ENCODE results near the gene LRRC10B.
A peak's percentile ranks its signal among the peaks of the same experiment; 100 is the strongest.
"Not testable (repeated sequence)": the region's sequence is repeated elsewhere in the genome, so short reads cannot be mapped to it uniquely, and the experiment has no call there.

Gene LRRC10B

DNA sequence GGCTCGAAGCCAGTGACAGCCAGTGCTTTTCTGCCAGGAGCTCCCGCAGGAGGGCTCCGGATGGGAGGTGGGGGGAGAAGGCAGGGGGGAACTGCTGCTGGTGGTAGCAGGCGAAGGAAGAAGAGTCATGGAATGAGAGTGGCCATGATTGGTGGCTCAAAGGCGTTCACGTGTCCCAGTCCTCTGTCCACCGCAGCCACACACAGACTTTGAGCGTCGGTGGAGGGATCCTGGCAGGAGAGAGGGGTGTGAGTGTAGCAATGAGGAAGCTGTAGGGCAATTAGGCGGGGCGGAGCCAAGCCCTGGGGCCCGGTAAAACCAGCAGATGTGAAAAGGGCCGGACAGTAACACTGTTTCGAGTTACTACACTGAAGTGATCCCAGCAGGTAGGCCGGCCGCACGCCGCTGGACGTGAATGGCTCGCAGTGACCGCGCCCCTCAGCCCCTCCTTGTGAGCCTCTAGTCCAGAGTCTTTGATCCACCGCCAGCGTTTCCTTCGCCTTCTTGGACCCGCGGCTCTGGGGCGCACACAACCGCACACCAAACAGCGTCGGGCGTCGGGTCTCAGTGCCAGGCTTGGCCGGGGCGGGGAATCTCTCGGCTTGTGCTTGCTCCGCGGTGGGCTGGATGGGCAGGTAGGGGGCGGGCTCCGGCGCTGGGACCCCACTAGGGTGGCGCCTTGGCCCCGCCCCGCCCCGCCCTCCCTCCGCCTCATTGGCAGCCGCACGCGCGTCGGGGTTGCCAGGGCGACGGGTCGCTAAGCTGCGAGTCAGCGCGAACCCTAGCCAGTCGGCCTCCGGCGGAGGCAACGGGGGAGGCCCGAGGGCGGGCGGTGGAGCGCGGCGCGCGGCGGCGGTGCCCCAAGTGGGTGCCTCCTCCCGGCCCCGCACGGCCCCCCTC, at the start of gene LRRC10B:
LRRC10B (plus strand) TSS at position 788 of the 900 bp plus-strand sequence. CDS start 250 bp downstream, outside the sequence.
- no peak for DNase-seq (ENCODE audit: low spot score)

DNA sequence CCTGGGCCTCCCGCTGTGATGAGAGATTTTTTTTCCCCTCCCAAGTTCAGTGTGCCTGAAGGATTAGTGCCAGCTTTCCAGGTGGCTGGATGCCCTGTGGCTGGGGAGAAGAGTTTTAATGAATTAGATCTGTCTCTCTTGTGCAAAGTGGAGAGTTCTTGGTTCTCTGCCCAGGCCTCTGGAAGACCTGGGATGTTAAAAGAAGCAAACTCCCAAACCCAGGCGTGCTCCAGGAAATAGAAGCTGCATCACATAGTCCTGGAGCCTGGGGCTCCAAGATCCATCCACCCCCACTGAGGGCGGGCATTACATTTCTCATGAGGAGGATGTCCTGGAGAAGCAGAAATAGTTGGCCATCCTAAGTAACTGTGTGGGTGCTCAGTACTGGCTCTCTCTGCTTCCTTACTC, 48.1 kb upstream of the LRRC10B start:
- no peak for DNase-seq (ENCODE audit: low spot score)

DNA sequence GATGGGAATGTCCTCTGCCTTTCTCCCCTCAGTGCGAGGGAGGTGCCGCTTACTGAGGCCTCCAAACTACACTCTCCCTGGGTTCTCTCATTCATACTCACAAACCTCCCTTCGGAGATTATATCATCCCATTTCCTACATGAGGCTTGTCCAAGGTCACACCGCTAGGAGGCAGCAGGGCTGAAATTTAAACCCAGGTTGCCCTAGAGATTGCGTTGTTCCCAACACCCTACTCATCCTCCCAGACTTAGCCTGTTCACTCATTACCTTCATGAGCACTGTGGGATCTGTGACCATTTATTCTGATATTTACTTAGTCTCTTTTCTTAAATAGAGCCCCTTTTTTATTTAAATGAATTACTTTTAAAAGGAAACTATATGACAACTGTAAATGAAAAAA, 47.6 kb upstream of the LRRC10B start:
- DNase-seq (ENCODE audit: low spot score) = no peak

DNA sequence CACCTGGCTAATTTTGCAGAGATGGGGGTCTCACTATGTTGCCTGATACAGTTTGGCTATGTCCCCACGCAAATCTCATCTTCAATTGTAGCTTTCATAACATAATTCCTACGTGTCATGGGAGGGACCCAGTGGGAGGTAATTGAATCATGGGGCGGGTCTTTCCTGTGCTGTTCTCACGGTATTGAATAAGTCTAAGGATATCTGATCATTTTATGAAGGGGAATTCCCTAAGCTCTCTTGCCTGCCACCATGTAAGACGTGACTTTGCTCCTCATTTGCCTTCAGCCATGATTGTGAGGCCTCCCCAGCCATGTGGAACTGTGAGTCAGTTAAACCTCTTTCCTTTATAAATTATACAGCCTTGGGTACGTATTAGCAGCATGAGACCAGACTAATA, 40.9 kb upstream of the LRRC10B start:
- not testable (repeated sequence) for DNase-seq (ENCODE audit: low spot score)

DNA sequence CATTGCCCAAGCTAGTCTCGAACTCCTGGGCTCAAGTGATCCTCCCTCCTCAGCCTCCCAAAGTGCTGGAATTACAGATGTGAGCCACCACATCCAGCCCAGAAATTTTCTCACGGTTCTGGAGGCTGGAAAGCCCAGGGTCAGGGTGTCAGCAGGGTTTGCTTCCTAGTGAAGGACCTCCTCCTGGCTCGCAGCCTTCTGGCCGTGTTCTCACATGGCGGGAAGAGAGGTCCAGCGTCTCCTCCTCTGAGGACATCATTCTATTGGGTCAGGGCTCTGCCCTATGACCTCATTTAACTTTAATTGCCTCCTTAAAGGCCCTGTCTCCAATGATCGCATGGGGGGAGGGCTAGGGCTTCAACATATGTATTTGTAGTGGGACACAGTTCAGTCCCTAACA, 40.5 kb upstream of the LRRC10B start:
- DNase-seq (ENCODE audit: low spot score) = no peak

DNA sequence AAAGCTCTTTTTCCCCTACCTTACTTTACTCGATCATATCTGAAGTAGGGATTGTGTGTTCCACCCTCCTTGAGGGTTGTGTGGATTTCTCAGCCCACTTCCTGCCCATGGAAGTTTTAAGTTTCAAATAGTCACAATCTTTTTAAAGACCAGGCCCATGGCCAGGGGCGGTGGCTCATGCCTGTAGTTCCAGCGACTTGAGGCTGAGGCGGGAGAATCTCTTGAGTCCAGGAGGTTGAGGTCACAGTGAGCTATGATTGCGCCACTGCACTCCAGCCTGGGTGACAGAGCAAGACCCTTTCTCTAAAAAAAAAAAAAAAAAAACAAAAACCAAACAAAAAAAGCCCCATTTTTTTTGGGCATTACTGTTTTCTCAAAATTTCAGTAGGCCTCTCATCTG, 36.3 kb upstream of the LRRC10B start:
- DNase-seq (ENCODE audit: low spot score) = no peak

DNA sequence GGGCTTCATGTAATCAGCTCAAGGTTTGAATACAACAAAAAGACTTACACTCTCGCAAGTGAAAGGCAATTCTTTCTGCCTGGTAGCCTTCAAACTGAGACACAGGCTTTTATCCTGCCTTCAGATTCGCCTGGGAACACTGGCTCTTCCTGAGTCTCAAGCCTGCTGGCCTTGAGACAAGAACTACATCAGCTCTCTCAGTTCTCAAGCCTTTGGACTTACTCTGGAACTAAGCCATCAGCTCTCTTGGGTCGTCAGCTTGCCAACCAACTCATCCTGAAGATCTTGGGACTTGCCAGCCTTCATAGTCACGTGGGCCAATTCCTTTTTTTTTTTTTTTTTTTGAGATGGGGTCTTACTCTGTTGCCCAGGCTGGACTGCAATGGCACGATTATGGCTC, 35.7 kb upstream of the LRRC10B start:
- DNase-seq (ENCODE audit: low spot score) = no peak

DNA sequence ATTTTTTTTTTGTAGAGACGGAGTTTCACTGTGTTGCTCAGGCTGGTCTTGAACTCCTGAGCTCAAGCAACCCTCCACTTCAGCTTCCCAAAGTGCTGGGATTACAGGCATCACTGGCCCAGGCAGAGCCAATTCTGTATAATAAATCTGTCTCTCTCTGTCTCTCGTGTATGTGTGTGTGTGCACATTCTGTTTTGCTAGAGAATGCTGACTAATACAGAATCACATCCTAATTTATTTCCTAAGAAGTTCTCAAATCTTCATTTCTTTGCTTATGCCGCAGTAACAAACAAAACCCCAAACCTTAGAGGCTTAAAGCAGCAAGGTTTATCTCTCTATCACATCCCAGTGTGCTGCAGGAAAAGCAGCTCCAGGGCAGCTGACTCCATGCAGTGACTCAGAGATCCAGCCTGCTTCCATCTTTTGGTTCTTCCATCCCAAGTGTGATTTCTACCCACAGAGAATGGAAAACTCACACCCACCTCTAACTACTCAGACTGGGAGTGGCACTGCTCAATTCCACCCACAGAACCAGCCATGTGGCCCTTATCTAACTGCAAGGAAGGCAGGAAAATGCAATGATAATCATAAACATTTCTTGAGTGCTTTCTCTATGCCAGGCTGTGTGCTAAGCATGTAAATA, 35.1 kb upstream of the LRRC10B start:
- no peak for DNase-seq (ENCODE audit: low spot score)

DNA sequence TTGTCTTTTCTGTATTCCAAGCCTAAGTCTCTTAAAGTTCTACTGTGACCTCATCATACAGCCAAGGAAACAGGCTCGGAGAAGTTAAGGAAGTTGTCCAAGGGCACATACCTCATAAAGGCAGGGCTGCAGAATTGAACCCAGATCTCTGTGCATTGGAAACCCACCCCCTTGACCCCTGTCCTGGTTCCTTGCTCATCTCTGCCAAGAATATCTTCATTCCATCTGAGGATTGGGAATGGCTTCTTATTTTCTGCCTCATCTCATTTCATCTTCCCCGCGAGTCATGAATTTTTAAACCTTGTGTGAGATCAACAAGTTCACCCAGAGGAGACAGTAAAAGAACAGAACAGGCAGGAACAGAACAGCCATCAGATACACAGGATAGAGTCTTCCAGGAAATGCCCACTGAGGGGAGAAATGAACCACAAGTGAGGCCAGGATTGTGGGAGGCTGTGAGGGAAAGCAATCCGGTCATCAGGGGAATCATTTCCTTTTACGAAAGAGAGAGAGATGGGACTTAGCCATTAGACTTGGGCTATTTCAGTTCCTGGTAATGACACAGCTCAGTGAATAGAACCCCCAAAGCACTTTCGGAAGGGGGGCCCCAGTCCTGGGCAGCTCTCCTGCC, 34.4 kb upstream of the LRRC10B start:
- no peak for DNase-seq (ENCODE audit: low spot score)

DNA sequence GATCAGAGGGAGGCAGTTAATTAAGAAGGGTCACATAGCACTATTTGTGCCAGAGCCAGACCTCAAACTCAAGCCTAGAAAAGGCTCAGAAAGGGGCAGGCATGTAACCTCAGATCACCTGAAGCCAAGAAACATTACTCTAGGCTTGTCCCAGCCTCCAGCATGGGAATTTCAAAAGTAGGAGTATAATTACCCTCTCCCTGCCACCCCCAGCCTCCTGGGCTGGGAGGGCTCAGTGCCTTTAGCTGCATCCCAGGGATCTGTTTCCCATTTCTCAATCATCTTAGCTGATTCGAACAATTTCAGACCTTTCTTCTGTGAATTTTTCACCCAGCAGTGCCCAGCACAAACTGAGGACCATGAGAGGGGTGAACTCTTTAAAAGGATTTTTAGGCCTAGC, 33.1 kb upstream of the LRRC10B start:
- DNase-seq (ENCODE audit: low spot score) = no peak

DNA sequence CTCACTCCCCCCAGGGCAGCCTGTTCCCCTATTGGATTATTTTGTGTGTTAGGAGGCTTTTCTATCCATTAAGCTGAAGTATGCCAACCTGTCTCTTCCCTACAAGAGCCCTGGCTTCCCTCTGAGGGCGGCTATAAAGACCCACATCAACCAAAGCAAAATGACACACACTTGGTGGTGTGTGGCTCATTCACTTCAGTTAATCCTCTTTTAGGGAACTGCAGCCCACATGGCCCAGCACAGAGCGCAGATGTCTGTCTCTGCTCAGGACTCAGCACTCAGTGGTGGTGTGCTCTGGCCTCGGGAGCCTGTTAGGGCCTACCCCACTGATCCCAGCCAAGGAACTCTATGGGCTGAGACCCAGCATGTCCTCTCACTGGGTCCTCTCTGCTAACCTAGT, 32.2 kb upstream of the LRRC10B start:
- DNase-seq (ENCODE audit: low spot score) = no peak

DNA sequence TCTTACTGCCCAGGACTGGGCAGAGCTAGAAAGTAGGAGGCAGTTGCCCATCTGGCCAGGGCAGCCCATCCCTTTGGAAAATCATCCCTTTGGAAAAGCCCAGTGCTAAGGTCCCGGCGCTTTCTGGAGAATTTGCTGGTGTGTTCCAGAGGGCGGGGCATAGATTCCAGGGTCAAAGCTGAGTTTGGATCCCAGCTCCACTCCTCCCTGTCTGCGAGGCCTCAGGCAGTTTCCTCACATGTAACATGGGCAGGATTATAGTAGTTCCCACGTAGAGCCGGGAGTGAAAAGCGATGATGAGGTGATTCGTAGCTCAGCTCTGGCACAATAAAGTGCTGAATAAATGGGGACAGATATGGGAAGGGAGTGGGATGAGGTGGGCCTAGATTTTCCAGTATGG, 31.4 kb upstream of the LRRC10B start:
- DNase-seq (ENCODE audit: low spot score) = no peak

DNA sequence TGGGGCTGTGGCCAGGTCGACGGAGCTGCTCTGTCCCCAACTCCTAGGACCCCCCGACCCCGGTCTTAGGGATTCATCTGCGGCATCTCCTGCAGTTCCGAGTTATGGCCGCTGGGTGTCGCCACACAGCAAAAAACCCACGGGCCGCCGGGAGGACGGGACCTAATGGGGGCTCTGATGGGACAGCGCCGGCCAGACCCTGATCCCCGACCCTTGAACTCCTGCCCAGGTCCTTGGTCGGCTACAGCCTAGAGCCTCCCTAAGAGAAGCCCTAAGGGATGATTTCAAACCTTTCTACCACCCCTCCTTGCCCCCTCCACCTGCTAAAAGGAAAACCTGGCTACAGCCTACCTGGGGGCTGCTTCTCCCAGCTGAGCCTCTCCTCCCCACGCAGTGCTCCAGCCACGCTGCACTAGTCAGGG, 30.8 kb upstream of the LRRC10B start:
- no peak for DNase-seq (ENCODE audit: low spot score)

DNA sequence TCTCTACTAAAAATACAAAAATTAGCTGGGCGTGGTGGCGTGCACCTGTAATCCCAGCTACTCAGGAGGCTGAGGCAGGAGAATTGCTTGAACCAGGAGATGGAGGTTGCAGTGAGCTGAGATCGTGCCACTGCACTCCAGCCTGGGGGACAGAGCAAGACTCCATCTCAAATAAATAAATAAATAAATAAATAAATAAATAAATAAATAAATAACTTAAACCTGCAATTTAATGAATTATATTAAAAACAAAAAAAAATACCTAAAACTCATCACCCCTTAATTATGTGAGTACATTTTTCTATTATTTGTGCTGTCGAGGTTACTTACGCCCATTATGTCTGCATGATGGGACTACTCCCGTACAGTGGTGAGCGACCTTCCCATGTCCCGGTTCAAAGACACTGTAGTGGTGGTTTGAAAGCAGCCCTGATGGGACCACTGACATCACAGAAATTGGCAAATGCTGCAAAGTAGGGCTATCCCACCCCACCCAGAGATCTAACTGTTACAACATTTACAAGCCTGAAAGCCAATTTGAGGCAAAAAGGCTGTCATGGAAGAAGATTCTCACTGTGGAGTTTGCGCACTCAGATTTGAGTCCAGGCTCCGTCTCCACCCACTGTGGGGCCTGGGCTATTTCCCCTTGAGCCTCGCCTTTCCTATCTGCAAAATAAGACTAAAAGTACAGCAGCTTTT, 29.0 kb upstream of the LRRC10B start:
- not testable (repeated sequence) for DNase-seq (ENCODE audit: low spot score)

DNA sequence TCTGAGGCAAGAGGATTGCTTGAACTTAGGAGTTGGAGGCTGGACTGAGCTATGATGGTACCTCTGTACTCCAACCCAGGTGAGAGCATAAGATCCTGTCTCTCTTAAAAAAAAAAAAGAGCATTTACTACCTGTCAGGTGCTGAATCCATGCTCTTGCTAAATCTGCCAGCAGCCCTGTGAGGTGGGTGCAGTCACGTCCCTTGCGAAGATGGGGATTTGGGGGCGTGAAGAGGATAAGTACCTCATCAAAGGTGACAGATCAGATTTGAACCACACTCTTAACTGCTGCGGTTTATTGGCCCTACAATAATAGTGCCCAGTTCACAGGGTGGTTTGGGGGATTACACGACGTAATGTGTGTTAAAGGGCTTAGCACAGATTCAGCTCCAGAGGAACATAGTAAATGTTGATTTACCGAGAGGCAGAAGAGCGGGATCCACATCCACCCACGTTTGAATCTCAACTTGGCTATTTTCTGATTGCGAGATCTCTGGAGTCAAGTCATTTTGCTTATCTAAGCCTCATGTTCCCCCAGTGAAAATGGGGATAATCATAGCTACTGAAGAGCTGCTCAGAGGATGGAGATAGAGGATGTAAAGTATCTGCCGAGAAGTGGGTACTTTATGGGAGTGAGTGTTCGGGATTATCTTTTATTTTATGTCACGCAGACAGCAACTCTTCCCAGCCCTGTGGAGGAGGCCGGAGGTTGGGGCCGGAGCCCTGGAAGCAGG, 28.1 kb upstream of the LRRC10B start:
- no peak for DNase-seq (ENCODE audit: low spot score)

DNA sequence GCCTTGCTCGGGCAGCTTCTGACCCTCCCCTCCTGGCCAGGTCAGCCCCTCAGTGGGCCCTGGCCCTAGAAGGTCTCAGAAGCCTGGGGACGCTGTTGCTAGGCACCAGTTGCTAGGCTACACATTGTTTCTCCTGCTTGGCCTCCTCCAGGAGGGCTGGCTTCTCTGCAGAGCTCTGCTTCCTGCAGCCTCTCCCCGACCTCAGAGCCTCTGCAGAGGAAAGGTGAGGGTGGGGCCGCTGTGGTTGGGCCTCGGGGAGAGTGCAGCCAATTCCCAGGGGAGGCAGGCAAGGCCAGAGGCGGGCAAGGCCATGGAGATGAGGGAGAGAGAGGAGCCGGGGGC, 27.6 kb upstream of the LRRC10B start:
- no peak for DNase-seq (ENCODE audit: low spot score)

DNA sequence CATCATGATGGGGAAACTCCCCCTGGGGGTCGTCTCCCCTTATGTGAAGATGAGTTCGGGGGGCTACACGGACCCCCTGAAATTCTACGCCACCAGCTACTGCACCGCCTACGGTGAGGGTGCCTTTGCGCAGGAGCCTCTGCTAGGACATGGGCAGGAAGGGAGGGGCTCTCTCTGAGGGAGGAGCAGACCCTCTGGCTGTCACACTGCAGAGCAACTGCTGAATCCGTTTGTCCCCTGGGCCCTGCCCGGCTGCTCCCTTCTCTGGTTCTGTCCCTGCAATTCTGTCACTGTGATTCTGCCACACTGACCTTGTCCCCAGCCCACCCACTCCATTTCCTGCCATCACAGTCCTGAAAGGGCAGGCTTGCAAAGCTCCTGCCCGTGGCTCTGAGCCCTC, 26.7 kb upstream of the LRRC10B start:
- DNase-seq (ENCODE audit: low spot score) = no peak

DNA sequence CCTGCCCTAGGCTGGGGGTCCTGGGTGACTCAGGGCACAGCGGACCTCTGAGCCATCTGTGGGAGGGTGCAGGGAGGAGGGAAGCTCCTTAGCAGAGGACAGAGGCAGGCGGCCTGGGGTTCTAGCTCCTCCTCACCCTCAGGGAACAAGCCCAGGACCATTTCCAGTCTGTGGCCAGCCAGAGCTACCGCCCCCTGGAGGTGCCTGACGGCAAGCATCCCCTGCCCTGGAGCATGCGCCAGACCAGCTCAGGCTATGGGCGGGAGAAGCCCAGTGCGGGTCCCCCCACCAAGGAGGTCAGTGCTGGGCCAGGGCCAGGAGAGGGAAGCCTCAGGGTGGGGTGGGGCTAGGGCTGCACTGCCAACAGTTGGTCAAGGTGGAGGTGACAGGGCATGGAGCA, 26.0 kb upstream of the LRRC10B start:
- DNase-seq (ENCODE audit: low spot score) = peak; percentile 16

DNA sequence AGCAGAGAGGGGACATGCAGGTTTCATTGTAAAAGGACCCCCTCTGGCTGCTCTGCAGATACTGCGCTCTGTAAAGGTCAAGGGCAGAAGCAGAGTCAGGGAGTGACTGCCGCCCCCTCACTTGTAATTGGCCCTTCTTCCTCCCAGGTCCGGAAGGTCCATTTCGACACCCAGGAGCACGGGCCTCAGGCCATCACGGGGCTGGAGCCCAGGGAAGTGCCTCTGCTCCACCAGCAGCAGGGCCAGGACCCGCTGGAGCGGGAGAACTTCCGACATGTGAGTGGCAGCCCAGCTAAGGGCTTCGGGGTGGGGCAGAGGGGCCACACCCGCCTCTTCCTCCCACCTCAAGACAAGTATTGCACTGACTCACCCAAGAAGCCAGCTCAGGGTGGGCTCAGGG, 24.0 kb upstream of the LRRC10B start:
- DNase-seq (ENCODE audit: low spot score) = no peak

DNA sequence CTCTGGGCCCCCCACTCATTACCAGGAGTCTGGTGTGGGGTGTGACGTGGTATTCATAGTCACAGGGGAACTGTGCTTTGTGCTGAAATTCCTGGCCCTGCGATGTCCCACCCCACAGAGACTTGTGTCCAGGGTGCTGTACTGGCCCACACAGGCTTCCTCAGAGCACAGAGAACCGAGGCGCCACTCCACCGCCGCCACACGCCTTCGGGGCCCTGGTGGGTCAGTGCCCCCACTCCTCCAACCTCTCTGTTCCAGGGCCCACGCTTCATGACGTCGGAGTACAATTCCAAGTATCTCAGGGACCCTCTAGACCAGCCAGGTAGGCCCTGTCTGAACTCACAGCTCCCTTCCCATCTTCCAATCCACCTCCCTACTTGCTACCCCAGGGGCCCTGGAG, 23.5 kb upstream of the LRRC10B start:
- DNase-seq (ENCODE audit: low spot score) = no peak

DNA sequence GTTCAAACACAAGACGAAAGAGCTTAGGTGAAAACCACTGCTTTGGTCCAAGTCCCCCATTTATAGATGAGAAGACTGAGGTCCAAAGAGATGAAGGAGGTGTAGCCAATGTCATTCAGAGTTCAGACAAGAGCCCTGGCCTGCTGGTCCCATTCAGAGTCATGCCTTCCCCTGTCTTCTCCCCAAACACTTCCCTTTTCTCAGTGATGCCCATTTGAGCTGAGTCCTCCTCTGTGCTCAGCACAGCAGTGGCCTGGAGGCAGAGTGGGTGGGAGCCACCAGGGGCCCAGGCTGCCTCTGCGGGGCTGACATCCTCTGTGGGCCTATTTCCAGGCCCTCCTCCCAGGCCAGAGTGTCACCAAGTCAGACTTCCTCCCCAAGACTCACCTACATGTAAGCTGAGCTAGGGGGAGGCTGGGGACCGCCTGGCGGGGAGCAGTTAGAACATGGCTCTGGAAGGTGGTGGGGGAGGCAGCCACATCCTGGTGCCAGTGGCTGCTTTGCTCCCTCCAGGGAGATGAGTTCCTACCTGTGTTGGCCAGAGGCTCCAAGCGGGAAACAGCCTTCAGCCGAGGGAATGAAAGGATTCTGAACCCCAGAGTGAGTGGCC, 22.4 kb upstream of the LRRC10B start:
- no peak for DNase-seq (ENCODE audit: low spot score)
